ENCODE results near the gene DDIAS.

Gene DDIAS

DNA sequence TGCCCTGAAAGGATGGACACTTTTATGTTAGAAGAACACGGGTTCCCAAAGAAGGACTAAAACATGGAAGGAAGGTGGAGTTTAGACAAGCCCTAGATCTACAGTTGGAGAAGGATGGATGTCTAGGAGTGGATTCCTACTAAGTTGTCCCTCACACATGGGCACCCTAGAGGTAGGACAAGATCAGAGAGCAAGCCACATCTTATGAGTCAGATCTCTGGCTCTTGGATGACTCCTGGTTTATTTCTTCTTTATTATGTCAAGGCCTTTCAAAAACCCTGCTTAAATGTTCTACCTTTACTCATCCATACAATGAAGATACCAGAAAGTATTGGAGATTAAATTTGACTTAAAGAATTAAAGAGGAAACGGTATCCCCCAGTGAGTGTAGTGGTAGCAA is 35.7 kb upstream of the DDIAS start:
- Histone ChIP-seq H3K9me3 (ENCODE audit: control insufficient read depth, insufficient read depth, low read length) (no peaks in the 10 kb centered on the region), H3K4me1 (ENCODE audit: control insufficient read depth, insufficient read depth, low read length) (no peaks in the 10 kb centered on the region), H3K27me3 (ENCODE audit: control insufficient read depth, insufficient read depth, low read length) (no peaks in the 10 kb centered on the region), H3K36me3 (ENCODE audit: control insufficient read depth, insufficient read depth, low read length) (no peaks in the 10 kb centered on the region), H3K4me3 (ENCODE audit: low read depth, low read length) (no peak overlapping the region), H3K9ac (ENCODE audit: low read depth, low read length) (no peak overlapping the region)

DNA sequence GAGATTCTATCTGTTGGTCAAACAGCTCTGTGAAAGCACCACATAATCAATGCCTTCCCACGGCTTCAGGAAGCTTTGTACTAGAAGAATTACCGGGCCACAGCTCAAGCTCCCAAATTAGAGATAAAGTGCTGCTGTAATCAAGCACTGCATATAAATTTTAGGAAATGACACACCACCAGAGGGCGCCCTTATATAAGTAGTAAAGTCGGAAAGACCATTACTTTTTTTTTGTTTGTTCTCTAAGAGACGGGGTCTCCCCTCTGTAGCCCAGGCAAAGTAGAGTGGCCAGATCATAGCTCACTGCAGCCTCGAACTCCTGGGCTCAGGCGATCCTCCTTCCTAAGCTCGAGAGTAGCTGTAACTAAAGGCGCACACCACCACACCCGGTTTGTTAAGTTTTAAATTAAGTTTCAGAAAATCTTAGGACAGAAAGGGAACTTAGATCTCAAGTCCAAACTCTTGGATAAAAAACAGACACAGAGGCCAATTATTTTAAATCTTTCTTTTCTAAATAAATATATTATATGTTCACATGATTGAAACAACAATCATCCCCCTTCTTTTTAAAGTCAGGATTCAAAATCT is 33.9 kb upstream of the DDIAS start:
- no peaks in the 10 kb centered on the region for H3K9me3 ChIP-seq (ENCODE audit: control insufficient read depth, insufficient read depth, low read length)
- H3K36me3 ChIP-seq (ENCODE audit: control insufficient read depth, insufficient read depth, low read length): no peaks in the 10 kb centered on the region
- no peaks in the 10 kb centered on the region for H3K4me1 ChIP-seq (ENCODE audit: control insufficient read depth, insufficient read depth, low read length)
- H3K27me3 ChIP-seq (ENCODE audit: control insufficient read depth, insufficient read depth, low read length): no peaks in the 10 kb centered on the region
- no peak overlapping the region for H3K4me3 ChIP-seq (ENCODE audit: low read depth, low read length)
- H3K9ac ChIP-seq (ENCODE audit: low read depth, low read length): peak overlapping the region; percentile 39

DNA sequence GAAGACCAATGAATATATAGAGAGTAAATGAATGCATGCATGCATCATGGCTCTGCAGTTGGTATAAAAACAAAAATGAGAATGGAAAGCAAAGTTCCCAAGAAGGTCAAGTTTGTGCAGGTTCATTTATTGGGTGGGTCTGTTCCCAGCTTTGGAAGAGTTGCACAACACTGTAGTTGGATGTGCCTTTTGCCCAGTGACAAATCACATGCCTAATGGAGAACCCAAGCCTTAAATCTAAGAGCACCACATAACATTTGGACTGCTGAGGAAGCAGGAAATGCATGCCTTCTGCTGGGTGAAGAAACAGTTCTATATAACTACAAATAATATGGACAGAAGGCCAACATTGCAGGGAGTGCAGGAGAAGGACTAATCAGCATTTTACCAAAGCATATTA is 31.9 kb upstream of the DDIAS start:
- no peaks in the 10 kb centered on the region for H3K9me3 ChIP-seq (ENCODE audit: control insufficient read depth, insufficient read depth, low read length)
- no peak overlapping the region for H3K4me3 ChIP-seq (ENCODE audit: low read depth, low read length)
- H3K36me3 ChIP-seq (ENCODE audit: control insufficient read depth, insufficient read depth, low read length): no peaks in the 10 kb centered on the region
- H3K27me3 ChIP-seq (ENCODE audit: control insufficient read depth, insufficient read depth, low read length): no peaks in the 10 kb centered on the region
- no peak overlapping the region for H3K9ac ChIP-seq (ENCODE audit: low read depth, low read length)
- no peaks in the 10 kb centered on the region for H3K4me1 ChIP-seq (ENCODE audit: control insufficient read depth, insufficient read depth, low read length)

DNA sequence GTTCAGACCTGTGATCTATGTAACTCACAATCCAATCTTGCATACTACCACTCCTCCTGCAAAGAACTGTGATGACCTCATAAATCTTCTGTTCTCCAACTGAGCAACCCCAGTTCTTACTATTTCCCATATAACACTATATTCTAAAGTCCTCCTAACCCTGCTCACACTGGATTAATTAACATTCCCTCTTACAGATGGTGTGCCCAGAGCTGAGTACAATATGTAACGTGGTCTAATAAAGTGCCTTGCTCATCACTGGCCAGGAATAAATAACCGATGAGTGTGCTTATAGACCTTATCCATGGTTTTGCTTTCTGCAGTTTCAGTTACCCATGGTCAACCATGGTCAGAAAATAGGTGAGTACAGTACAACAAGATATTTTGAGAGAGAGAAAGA is 29.9 kb upstream of the DDIAS start:
- no peak overlapping the region for H3K9ac ChIP-seq (ENCODE audit: low read depth, low read length)
- no peaks in the 10 kb centered on the region for H3K36me3 ChIP-seq (ENCODE audit: control insufficient read depth, insufficient read depth, low read length)
- no peak overlapping the region for H3K4me3 ChIP-seq (ENCODE audit: low read depth, low read length)
- no peaks in the 10 kb centered on the region for H3K9me3 ChIP-seq (ENCODE audit: control insufficient read depth, insufficient read depth, low read length)
- no peaks in the 10 kb centered on the region for H3K27me3 ChIP-seq (ENCODE audit: control insufficient read depth, insufficient read depth, low read length)
- no peaks in the 10 kb centered on the region for H3K4me1 ChIP-seq (ENCODE audit: control insufficient read depth, insufficient read depth, low read length)

DNA sequence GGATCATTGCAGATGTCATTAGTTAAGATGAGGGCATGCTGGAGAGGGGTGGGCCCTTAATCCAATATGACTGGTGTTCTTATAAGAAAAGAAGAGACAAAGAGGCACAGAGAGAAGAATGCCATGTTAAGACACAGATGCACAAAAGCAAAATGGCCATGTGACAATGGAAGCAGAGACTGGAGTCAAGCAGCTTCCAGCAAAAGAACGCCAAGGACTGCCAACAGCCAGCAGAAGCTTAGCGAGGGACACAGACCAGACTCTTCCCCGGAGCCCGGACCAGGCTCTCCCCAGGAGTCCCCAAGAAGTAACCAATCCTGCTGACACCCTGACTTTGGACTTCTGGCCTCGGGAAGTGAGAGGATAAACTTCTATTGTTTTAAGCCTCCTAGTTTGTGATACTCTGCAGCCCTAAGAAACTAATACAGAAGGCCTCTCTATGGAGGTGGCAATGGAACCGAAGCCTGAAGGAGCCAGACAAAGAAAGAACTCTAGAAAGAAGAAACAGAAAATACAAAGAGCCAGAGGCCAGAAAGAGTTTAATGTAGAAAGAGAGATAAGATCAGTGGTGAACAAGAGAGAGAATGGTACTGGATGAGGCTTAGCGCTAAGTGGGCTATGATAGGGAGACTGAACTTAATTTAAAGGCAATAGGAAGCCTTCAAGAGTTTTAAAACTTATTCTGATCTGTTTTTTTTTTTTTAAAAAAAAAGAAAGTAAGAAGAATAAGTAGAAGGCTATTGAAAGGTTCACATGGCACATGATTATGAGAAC is 29.0 kb upstream of the DDIAS start:
- no peaks in the 10 kb centered on the region for H3K27me3 ChIP-seq (ENCODE audit: control insufficient read depth, insufficient read depth, low read length)
- no peak overlapping the region for H3K9ac ChIP-seq (ENCODE audit: low read depth, low read length)
- H3K4me3 ChIP-seq (ENCODE audit: low read depth, low read length): no peak overlapping the region
- H3K9me3 ChIP-seq (ENCODE audit: control insufficient read depth, insufficient read depth, low read length): no peaks in the 10 kb centered on the region
- no peaks in the 10 kb centered on the region for H3K36me3 ChIP-seq (ENCODE audit: control insufficient read depth, insufficient read depth, low read length)
- no peaks in the 10 kb centered on the region for H3K4me1 ChIP-seq (ENCODE audit: control insufficient read depth, insufficient read depth, low read length)

DNA sequence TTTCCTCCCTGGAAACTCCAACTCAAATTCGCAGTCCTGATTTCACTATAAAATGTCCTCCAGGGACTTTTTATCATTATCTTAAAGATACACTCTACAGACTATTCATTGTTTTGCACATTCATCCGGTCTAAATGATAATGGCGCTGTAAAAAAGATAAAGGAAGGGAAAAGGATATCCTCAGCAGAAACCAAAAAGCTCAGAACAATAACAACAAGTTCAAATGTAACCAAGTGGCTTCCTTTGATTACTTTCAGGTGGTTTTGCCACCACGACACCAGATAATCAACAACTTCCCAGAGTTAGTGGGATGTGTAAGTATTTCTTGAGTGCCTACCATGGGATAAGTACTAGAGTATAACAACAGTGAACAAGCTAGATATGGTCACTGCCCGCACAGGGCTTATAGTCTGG is 27.6 kb upstream of the DDIAS start:
- Histone ChIP-seq H3K36me3 (ENCODE audit: control insufficient read depth, insufficient read depth, low read length) (no peaks in the 10 kb centered on the region), H3K4me3 (ENCODE audit: low read depth, low read length) (no peak overlapping the region), H3K9ac (ENCODE audit: low read depth, low read length) (no peak overlapping the region), H3K27me3 (ENCODE audit: control insufficient read depth, insufficient read depth, low read length) (no peaks in the 10 kb centered on the region), H3K9me3 (ENCODE audit: control insufficient read depth, insufficient read depth, low read length) (no peaks in the 10 kb centered on the region), H3K4me1 (ENCODE audit: control insufficient read depth, insufficient read depth, low read length) (no peaks in the 10 kb centered on the region)

DNA sequence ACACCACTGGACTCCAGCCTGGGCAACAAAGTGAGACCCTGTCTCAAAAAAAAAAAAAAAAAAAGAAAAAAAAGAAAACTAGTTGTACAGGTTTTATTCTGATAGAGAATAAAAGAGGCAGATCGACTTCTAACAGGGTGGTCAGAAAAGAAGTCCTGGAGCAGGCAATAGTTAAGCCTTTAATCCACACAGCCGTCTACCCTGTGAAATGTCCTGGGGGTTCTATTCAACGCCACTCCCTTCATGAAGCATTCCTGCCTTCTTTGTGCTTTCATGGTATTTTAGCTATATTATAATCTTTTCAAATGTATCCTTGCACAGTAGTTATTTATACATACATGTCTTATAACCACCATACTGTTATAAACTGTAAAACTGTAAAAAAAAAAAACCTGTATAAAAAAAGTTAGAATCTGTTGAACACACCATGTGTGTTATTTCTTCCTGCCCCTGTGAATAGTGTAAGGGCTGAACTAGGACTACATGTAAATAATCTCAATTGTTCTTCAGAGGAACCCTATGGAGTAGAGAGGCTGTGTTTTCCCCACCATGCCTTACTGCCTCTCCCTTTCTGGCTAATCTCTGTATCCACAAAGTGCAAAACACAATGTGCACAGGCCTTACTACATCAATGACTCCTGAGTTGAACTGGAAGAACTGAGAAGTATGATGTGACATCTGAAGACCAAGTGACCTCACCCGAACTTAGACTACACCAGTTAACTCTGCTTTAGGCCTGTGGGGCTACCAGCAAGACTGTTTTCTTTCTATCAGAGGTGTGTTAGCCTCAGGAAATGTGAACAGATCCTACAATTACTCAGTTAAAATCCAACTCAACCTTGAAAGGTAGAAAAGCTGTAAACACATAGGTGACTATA is 26.7 kb upstream of the DDIAS start:
- no peaks in the 10 kb centered on the region for H3K9me3 ChIP-seq (ENCODE audit: control insufficient read depth, insufficient read depth, low read length)
- no peaks in the 10 kb centered on the region for H3K4me1 ChIP-seq (ENCODE audit: control insufficient read depth, insufficient read depth, low read length)
- no peaks in the 10 kb centered on the region for H3K27me3 ChIP-seq (ENCODE audit: control insufficient read depth, insufficient read depth, low read length)
- no peak overlapping the region for H3K4me3 ChIP-seq (ENCODE audit: low read depth, low read length)
- H3K9ac ChIP-seq (ENCODE audit: low read depth, low read length): no peak overlapping the region
- no peaks in the 10 kb centered on the region for H3K36me3 ChIP-seq (ENCODE audit: control insufficient read depth, insufficient read depth, low read length)

DNA sequence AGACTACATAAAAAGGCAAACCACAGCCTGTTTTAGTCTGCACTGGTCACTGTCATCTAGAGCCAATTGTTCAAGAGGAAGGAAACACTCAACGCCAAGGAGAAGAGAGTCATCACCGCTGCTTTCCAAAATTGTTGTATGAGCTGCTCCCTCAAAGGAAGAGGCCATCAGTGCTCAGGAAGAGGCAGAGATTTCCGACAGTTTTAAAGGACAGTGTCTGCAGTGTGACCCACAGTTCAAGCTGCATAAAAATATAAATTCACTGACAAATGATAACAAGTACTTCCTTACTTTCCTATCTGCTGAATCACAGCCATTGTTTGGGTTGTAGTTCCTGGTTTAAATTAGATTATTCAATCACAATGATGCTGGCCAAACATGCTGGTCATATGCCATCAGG is 17.7 kb upstream of the DDIAS start:
- no peak overlapping the region for H3K9ac ChIP-seq (ENCODE audit: low read depth, low read length)
- H3K27me3 ChIP-seq (ENCODE audit: control insufficient read depth, insufficient read depth, low read length): no peaks in the 10 kb centered on the region
- H3K4me3 ChIP-seq (ENCODE audit: low read depth, low read length): no peak overlapping the region
- peaks cover 7% of the 10 kb centered on the region for H3K9me3 ChIP-seq (ENCODE audit: control insufficient read depth, insufficient read depth, low read length)
- no peaks in the 10 kb centered on the region for H3K4me1 ChIP-seq (ENCODE audit: control insufficient read depth, insufficient read depth, low read length)
- no peaks in the 10 kb centered on the region for H3K36me3 ChIP-seq (ENCODE audit: control insufficient read depth, insufficient read depth, low read length)

DNA sequence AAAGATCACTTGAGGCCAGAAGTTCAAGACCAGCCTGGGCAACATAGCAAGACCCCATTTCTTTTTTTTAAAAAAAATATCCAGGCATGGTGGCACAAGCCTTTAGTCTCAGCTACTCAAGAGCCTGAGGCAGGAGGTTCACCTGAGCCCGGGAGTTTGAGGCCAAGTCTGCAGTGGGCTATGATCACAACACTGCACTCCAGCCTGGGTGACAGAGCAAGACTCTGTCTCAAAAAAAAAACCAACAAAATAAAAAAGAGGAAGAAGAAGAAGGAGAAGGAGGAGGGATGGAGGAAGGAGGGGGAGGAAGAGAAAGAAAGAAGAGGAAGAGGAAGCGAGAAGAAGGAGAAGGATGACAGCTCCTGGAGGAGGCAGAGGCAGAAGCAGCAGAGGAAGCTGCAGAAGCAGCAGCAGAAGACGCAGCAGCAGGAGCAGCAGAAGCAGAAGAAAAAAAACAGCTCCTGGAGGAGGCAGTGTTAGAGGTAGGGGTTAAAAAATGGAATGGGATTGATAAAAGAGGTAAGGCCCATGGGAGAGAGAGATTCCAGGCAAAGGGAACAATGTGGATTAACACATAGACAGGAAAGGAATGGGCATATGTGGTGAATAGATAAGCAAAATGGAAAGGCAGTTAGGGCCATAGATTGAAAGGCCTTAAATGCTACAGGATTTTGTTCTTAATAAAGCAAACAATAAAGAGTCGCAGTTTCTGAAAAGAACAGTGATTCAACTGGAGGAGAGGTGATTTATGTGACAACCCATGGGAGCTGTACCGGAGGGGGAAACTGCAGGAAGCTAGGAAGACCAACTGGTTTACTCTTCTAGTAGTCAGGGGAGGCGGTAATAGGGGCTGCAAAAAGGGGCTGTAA is 12.2 kb upstream of the DDIAS start:
- H3K9me3 ChIP-seq (ENCODE audit: control insufficient read depth, insufficient read depth, low read length): no peaks in the 10 kb centered on the region
- H3K27me3 ChIP-seq (ENCODE audit: control insufficient read depth, insufficient read depth, low read length): no peaks in the 10 kb centered on the region
- H3K4me3 ChIP-seq (ENCODE audit: low read depth, low read length): no peak overlapping the region
- H3K4me1 ChIP-seq (ENCODE audit: control insufficient read depth, insufficient read depth, low read length): no peaks in the 10 kb centered on the region
- no peak overlapping the region for H3K9ac ChIP-seq (ENCODE audit: low read depth, low read length)
- no peaks in the 10 kb centered on the region for H3K36me3 ChIP-seq (ENCODE audit: control insufficient read depth, insufficient read depth, low read length)

DNA sequence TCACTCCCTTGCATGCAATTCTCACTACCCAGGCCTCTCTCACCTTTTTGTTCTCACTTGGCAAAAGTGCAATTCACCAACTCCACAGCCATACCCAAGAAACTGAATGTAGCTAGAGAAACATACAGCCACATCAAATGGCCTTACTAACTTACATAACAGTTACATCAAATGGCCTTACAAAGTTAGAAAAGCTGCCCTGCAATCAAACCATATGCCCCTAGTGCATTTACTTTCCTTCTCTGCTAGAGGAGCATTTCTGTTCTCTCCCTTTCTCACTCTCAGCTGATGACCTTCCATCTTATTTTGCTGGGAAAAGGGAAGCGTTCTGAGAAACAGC is 11.6 kb upstream of the DDIAS start:
- no peak overlapping the region for H3K4me3 ChIP-seq (ENCODE audit: low read depth, low read length)
- no peaks in the 10 kb centered on the region for H3K4me1 ChIP-seq (ENCODE audit: control insufficient read depth, insufficient read depth, low read length)
- H3K9ac ChIP-seq (ENCODE audit: low read depth, low read length): no peak overlapping the region
- H3K36me3 ChIP-seq (ENCODE audit: control insufficient read depth, insufficient read depth, low read length): no peaks in the 10 kb centered on the region
- H3K9me3 ChIP-seq (ENCODE audit: control insufficient read depth, insufficient read depth, low read length): no peaks in the 10 kb centered on the region
- H3K27me3 ChIP-seq (ENCODE audit: control insufficient read depth, insufficient read depth, low read length): no peaks in the 10 kb centered on the region

DNA sequence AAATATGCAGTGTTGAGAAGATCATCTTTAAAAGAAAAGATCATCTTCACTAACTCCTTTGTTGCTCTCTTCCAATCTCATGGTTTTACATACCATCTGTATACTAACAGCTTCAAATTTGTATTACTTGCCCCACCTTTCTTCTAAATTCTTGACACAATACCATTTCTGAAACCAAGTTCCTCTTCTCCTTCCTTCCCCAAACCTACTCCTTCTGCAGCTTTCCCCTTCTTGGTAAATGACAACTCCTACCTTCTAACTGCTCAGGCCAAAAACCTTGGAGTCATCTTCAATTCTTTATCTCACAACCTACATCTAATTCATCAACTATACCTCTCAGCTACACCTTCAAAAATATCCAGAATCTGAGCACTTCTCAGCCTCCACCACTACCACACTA is 10.6 kb upstream of the DDIAS start:
- no peaks in the 10 kb centered on the region for H3K4me1 ChIP-seq (ENCODE audit: control insufficient read depth, insufficient read depth, low read length)
- no peaks in the 10 kb centered on the region for H3K36me3 ChIP-seq (ENCODE audit: control insufficient read depth, insufficient read depth, low read length)
- H3K9ac ChIP-seq (ENCODE audit: low read depth, low read length): no peak overlapping the region
- H3K27me3 ChIP-seq (ENCODE audit: control insufficient read depth, insufficient read depth, low read length): no peaks in the 10 kb centered on the region
- no peaks in the 10 kb centered on the region for H3K9me3 ChIP-seq (ENCODE audit: control insufficient read depth, insufficient read depth, low read length)
- no peak overlapping the region for H3K4me3 ChIP-seq (ENCODE audit: low read depth, low read length)
